Measurements from ENCODE around the gene FNDC3B. TPM values are rescaled to one million over a fixed set of nuclear protein-coding genes. Genes with fewer than 3 reads are reported as not detected.

The FNDC3B gene
- total and polyA plus RNA-seq, 4 donors = 23.3 to 74.2 (median 32.9) TPM

DNA sequence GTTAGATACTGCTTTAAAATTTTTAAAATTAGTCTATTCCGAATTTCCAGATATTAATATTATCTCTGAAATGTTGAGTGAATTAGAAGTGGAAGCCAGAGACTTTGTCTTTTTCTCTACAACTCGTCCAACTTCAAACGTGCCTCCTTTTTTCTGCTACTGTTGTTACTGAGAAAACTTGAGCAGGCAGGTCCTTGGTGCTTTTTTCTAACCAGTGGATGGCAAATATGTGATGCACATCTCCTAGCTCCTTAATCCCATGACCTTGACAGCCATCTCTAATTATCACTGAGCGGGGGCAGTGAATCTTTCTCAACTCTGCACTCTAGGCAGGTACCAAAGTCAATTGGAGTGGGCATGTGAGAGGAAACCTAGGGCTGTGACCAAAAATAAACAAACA is 50.7 kb downstream of the FNDC3B start:
- no peaks in the 10 kb centered on the region for H3K36me3 ChIP-seq (ENCODE audit: control insufficient read depth in 4 of 4, insufficient read depth in 3 of 4, low read depth in 1 of 4, low read length in 3 of 4)
- no peak overlapping the region for H3K9ac ChIP-seq (ENCODE audit: low read depth in 1 of 2, low read length in 2 of 2)
- no peak overlapping the region for H3K4me3 ChIP-seq (ENCODE audit: low read depth in 1 of 3, low read length in 3 of 3)
- DNase-seq (ENCODE audit: low spot score) = no peak
- H3K27ac ChIP-seq (ENCODE audit: low read depth in 1 of 2, low read length in 2 of 2) = no peak overlapping the region
- peaks cover 0 to 4% (median 3%) of the 10 kb centered on the region in 4 donors for H3K4me1 ChIP-seq (ENCODE audit: control insufficient read depth in 4 of 4, insufficient read depth in 4 of 4, low read length in 3 of 4)
- H3K9me3 ChIP-seq (ENCODE audit: control insufficient read depth in 4 of 4, low read length in 3 of 4) = no peaks in the 10 kb centered on the region
- WGBS = 90% methylated on average over 4 of the region's 4 CpGs
- no peaks in the 10 kb centered on the region for H3K27me3 ChIP-seq (ENCODE audit: control insufficient read depth in 4 of 4, insufficient read depth in 4 of 4, low read length in 3 of 4)
- TF ChIP-seq, protein P1, sequence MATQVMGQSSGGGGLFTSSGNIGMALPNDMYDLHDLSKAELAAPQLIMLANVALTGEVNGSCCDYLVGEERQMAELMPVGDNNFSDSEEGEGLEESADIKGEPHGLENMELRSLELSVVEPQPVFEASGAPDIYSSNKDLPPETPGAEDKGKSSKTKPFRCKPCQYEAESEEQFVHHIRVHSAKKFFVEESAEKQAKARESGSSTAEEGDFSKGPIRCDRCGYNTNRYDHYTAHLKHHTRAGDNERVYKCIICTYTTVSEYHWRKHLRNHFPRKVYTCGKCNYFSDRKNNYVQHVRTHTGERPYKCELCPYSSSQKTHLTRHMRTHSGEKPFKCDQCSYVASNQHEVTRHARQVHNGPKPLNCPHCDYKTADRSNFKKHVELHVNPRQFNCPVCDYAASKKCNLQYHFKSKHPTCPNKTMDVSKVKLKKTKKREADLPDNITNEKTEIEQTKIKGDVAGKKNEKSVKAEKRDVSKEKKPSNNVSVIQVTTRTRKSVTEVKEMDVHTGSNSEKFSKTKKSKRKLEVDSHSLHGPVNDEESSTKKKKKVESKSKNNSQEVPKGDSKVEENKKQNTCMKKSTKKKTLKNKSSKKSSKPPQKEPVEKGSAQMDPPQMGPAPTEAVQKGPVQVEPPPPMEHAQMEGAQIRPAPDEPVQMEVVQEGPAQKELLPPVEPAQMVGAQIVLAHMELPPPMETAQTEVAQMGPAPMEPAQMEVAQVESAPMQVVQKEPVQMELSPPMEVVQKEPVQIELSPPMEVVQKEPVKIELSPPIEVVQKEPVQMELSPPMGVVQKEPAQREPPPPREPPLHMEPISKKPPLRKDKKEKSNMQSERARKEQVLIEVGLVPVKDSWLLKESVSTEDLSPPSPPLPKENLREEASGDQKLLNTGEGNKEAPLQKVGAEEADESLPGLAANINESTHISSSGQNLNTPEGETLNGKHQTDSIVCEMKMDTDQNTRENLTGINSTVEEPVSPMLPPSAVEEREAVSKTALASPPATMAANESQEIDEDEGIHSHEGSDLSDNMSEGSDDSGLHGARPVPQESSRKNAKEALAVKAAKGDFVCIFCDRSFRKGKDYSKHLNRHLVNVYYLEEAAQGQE (IDR thresholded peaks at IDR 0.05) = no peak
- no peak for TF ChIP-seq YY1 (IDR thresholded peaks at IDR 0.05)

DNA sequence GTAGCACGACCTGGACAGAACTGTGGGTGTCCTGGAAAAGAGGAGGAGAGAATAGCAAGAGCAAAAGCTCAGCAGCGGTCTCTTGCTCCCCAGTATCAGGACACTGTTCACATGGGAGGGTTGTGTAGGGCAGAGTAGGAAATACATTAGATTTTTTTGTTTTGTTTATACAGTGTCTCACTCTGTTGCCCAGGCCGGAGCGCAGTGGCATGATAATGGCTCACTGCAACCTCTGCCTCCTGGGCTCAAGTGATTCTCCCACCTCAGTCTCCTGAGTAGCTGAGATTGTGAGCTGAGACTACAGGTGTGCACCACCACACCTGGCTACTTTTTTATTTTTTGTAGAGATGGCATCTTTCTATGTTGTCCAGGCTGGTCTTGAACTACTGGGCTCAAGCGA is 53.3 kb downstream of the FNDC3B start:
- DNase-seq (ENCODE audit: low spot score) = no peak
- no peaks in the 10 kb centered on the region for H3K36me3 ChIP-seq (ENCODE audit: control insufficient read depth in 4 of 4, insufficient read depth in 3 of 4, low read depth in 1 of 4, low read length in 3 of 4)
- H3K27ac ChIP-seq (ENCODE audit: low read depth in 1 of 2, low read length in 2 of 2) = no peak overlapping the region
- H3K4me1 ChIP-seq (ENCODE audit: control insufficient read depth in 4 of 4, insufficient read depth in 4 of 4, low read length in 3 of 4) = peaks cover 0 to 20% (median 11%) of the 10 kb centered on the region in 4 donors
- 97% methylated on average over 5 of the region's 5 CpGs for WGBS
- H3K27me3 ChIP-seq (ENCODE audit: control insufficient read depth in 4 of 4, insufficient read depth in 4 of 4, low read length in 3 of 4) = no peaks in the 10 kb centered on the region
- H3K9me3 ChIP-seq (ENCODE audit: control insufficient read depth in 4 of 4, low read length in 3 of 4) = no peaks in the 10 kb centered on the region
- TF ChIP-seq SP1 (IDR thresholded peaks at IDR 0.05) (no peak), JUND (IDR thresholded peaks at IDR 0.05) (no peak), FOXA2 (IDR thresholded peaks at IDR 0.05) (no peak), HNF4A (conservative IDR thresholded peaks at IDR 0.05) (no peak), FOXA1 (IDR thresholded peaks at IDR 0.05) (no peak), TAF1 (conservative IDR thresholded peaks at IDR 0.05) (no peak), EGR1 (IDR thresholded peaks at IDR 0.05; ENCODE audit: low read depth in 2 of 2) (no peak), GABPA (IDR thresholded peaks at IDR 0.05 in 1 of 2, conservative IDR thresholded peaks at IDR 0.05 in 1 of 2) (no peak), YY1 (IDR thresholded peaks at IDR 0.05) (no peak)
- TF ChIP-seq, protein P1 (IDR thresholded peaks at IDR 0.05) = no peak
- TF ChIP-seq, protein P2, sequence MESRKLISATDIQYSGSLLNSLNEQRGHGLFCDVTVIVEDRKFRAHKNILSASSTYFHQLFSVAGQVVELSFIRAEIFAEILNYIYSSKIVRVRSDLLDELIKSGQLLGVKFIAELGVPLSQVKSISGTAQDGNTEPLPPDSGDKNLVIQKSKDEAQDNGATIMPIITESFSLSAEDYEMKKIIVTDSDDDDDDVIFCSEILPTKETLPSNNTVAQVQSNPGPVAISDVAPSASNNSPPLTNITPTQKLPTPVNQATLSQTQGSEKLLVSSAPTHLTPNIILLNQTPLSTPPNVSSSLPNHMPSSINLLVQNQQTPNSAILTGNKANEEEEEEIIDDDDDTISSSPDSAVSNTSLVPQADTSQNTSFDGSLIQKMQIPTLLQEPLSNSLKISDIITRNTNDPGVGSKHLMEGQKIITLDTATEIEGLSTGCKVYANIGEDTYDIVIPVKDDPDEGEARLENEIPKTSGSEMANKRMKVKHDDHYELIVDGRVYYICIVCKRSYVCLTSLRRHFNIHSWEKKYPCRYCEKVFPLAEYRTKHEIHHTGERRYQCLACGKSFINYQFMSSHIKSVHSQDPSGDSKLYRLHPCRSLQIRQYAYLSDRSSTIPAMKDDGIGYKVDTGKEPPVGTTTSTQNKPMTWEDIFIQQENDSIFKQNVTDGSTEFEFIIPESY (IDR thresholded peaks at IDR 0.05) = no peak
- TF ChIP-seq, protein P3, sequence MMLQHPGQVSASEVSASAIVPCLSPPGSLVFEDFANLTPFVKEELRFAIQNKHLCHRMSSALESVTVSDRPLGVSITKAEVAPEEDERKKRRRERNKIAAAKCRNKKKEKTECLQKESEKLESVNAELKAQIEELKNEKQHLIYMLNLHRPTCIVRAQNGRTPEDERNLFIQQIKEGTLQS (IDR thresholded peaks at IDR 0.05) = no peak
- TF ChIP-seq, protein P4, sequence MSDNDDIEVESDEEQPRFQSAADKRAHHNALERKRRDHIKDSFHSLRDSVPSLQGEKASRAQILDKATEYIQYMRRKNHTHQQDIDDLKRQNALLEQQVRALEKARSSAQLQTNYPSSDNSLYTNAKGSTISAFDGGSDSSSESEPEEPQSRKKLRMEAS (IDR thresholded peaks at IDR 0.05) = no peak
- TF ChIP-seq, protein P5, sequence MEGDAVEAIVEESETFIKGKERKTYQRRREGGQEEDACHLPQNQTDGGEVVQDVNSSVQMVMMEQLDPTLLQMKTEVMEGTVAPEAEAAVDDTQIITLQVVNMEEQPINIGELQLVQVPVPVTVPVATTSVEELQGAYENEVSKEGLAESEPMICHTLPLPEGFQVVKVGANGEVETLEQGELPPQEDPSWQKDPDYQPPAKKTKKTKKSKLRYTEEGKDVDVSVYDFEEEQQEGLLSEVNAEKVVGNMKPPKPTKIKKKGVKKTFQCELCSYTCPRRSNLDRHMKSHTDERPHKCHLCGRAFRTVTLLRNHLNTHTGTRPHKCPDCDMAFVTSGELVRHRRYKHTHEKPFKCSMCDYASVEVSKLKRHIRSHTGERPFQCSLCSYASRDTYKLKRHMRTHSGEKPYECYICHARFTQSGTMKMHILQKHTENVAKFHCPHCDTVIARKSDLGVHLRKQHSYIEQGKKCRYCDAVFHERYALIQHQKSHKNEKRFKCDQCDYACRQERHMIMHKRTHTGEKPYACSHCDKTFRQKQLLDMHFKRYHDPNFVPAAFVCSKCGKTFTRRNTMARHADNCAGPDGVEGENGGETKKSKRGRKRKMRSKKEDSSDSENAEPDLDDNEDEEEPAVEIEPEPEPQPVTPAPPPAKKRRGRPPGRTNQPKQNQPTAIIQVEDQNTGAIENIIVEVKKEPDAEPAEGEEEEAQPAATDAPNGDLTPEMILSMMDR (IDR thresholded peaks at IDR 0.05; ENCODE audit: low read depth, low read length, missing input control) = no peak
- no peak overlapping the region for H3K9ac ChIP-seq (ENCODE audit: low read depth in 1 of 2, low read length in 2 of 2)
- no peak overlapping the region for H3K4me3 ChIP-seq (ENCODE audit: low read depth in 1 of 3, low read length in 3 of 3)

Data from liver (tissue), 9 donors.